Bladder microvascular endothelial cell (primary cell): ENCODE results near the gene DRD5. TPM values are rescaled to one million over a fixed set of nuclear protein-coding genes. Genes with fewer than 3 reads are reported as not detected.

ENCODE experiments used
- total RNA-seq: library from RNA; depleted of rRNA; stranded (reverse); fragments of >200 nt; gene quantifications from 2 replicates; pipeline ENCODE4 v1.2.3, GENCODE V29; 2014

The DRD5 gene
- not detected in 2 replicates for total RNA-seq

GRCh38 chr4:9781343-9782135 is at the start of gene DRD5:
DRD5 (plus strand) TSS chr4:9781634; CDS start chr4:9782030, 396 bp downstream.

Other genes with a start within 250 kb of the DRD5 start
- 0.49 and 1.3 TPM in 2 replicates for gene SLC2A9, start 239.9 kb downstream of the DRD5 start, total RNA-seq